Activated gamma-delta T cell (primary cell): Measurements from ENCODE around the gene UBE4B.
A peak's percentile ranks its signal among the peaks of the same experiment; 100 is the strongest.
"Not testable (repeated sequence)": the region's sequence is repeated elsewhere in the genome, so short reads cannot be mapped to it uniquely, and the experiment has no call there.

Experiments
- DNase-seq: peaks from one replicate; lab custom pipeline; 2025; lab: John Stamatoyannopoulos, UW
- total RNA-seq, 2 donors: gene quantifications; one replicate each; lab custom pipeline; 2026; lab: John Stamatoyannopoulos, UW

The UBE4B gene
- 59.3 to 60.8 reads per million in 2 donors for total RNA-seq

GRCh38 chr1:10032590-10033358 lies at the start of gene UBE4B:
Gene UBE4B, plus strand, starts transcription at chr1:10032958. Its CDS starts 713 bp downstream, at chr1:10033671.
- DNase-seq = peak; percentile 99

DNA sequence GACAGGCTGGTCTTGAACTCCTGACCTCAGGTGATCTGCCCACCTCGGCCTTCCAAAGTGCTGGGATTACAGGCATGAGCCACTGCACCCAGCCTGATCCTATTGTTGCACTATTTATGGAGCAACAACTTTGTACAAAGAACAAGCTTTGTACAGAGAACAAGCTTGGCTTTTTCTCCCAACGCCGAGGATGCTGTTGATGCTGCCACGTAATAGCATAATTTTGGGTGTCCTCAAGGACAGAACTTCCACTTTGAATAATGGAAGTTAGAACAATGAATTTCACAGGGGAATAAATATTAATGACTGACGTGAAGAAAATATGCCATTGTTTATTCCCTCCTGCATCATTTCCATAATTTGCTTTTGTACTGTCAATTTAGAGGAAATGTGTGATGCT lies 48.5 kb upstream of the UBE4B start:
- no peak for DNase-seq

GRCh38 chr1:9985001-9985400 lies 47.8 kb upstream of the UBE4B start:
- DNase-seq = no peak

- DNase-seq = no peak
Observed at GRCh38 chr1:9989773-9990172, 43.0 kb upstream of the UBE4B start.

- no peak for DNase-seq
Observed at GRCh38 chr1:9990944-9991343, 41.8 kb upstream of the UBE4B start.

GRCh38 chr1:9992910-9993309 lies 39.8 kb upstream of the UBE4B start:
- DNase-seq = no peak

- no peak for DNase-seq
Observed at GRCh38 chr1:9993561-9994075, 39.1 kb upstream of the UBE4B start.

GRCh38 chr1:9996624-9997582 lies 35.9 kb upstream of the UBE4B start, which contains the start of gene RBP7:
Gene RBP7, plus strand, starts transcription at chr1:9997228. Its CDS starts 31 bp downstream, at chr1:9997259.
- DNase-seq = no peak

DNA sequence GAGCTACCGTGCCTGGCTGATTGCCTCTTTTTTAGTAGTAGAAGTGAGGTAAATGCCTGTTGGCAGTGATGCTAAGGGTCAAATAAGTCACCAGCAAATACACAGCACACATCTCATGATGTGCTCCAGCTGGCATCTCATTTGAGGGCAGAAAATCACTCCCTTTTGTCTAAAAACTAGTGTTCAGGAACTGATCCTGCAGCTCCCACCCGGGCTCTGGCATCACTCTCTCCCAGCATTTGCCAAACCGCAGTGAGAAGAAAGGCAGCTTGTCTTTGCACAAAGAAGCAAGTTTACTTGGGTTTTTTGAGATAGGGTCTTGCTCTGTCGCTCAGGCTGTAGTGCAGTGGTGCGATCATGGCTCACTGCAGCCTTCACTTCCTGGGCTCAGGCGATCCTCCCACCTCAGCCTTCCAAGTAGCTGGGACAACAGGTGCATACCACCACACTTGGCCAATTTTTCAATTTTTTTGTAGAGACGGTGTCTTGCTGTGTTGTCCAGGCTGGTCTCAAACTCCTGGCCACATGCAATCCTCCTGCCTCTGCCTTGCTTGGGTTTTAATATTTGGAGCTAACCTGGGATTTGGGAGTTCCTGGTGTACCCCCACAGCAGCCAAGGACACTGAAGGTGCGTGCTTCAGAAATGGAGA lies 31.6 kb upstream of the UBE4B start:
- DNase-seq = no peak

- DNase-seq = not testable (repeated sequence)
Observed at GRCh38 chr1:10005248-10005647, 27.5 kb upstream of the UBE4B start.

GRCh38 chr1:10007169-10007568 lies 25.6 kb upstream of the UBE4B start:
- no peak for DNase-seq

- no peak for DNase-seq
Observed at GRCh38 chr1:10014016-10014415, 18.7 kb upstream of the UBE4B start.

GRCh38 chr1:10019561-10019960 lies 13.2 kb upstream of the UBE4B start:
- DNase-seq = no peak

DNA sequence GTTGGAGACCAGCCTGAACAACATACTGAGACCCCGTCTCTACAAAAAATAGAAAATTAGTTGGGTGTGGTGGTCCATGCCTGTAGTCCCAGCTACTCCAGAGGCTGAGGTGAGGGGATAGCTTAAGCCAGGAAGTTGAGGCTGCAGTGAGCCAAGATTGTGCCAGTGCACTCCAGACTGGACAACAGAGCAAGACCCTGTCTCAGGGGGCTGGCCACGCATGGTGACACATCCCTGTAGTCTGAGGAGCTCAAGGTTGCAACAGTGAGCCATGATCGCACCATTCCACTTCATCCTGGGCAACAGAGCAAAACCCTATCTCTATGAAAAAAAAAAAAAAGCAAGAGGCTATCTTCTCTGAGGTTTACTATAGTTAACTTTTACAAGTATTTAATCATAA lies 12.7 kb upstream of the UBE4B start:
- DNase-seq = no peak

DNA sequence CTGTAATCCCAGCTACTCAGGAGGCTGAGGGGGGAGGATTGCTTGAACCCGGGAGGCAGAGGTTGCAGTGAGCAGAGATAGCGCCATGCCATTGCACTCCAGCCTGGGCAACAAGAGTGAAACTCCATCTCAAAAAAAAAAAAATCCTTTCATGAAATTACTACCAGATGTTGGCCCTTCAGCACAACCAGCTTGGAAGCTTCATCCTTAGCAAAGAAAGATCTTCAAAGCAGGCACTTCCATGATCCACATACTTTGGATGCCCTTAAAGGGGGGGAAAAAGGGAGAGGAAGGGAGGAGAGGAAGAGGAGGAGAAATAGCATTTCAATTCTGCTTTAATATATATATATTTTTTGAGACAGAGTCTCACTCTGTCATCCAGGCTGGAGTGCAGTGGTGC lies 12.1 kb upstream of the UBE4B start:
- DNase-seq = not testable (repeated sequence)

DNA sequence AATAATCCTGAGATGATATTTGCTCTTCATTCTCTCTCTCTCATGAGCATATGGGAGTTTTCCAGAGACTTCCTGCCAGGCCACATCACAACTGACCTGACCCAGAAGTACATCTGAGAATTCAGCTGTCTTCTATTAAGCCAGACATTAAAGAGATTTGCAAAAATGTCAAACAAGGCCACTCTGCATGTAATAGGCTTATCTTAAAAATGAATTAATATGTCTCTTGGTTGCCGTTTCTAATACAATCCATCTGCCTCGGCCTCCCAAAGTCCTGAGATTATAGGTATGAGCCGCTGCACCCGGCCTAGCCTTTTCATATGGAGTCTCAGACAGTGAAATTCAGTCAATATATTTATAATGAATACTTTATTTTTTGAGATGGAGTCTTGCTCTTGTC lies 10.8 kb upstream of the UBE4B start:
- not testable (repeated sequence) for DNase-seq

DNA sequence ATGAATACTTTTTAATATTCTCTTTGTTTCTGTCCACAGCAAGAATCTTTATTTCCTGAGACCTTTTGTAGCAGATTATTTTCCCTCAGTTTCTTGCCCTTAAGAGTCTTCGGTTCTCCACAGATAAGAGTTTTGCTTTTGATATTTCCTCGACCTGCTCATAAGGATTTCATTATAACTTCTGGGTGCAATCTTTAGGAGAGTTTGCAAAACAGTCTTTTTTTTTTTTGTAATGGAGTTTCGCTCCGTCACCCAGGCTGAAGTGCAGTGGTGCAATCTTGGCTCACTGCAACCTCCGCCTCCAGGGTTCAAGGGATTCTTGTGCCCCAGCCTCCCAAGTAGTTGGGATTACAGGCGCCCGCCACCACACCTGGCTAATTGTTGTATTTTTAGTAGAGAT lies 10.1 kb upstream of the UBE4B start:
- DNase-seq = no peak

- DNase-seq = no peak
Observed at GRCh38 chr1:10025354-10025753, 7.4 kb upstream of the UBE4B start.

DNA sequence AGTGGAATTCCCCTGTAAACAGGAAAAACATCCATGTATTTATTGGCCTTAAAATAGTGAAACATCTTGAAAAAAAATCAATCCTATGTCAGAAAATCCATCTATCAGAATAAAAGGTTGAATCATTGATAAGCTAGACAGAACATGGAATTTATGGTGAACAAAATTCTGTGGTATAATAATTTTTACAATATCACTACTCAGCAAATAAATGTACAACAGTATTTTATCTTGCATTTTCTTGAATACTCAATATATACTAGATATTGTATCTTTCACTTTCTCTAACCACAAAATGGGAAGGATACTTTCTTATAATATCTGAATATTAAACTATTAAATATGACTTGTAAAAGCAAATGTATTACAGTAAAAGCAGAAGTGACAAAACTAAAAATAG lies 5.7 kb upstream of the UBE4B start:
- DNase-seq = no peak

- DNase-seq = not testable (repeated sequence)
Observed at GRCh38 chr1:10028956-10029500, 3.7 kb upstream of the UBE4B start.

DNA sequence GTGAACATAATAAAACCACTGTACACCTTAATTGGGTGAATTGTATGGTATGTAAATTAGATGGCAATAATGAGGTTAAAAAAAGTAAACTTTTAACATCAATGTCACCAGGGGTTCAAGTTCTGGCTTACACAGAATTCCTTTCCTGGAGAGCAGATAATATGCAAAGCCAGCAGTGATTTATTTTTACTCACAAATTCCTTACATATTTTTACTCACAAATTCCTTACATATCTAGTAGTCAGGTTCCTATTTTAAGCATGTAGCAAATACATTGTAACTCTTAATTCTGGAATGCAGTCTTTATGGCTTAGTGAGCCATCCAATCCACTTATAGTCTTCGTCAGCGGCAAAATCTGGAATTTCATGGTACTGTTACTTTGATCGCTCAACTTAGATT lies 1.3 kb upstream of the UBE4B start:
- no peak for DNase-seq
